Gastrocnemius medialis (tissue), 4 donors: ENCODE results near the gene NPHP1.

ENCODE experiments used
- CTCF ChIP-seq, 5 experiments: fragments of 450-650 bp in 3 of 5; fragments of 200-600 bp in 2 of 5; sonication (generic) in 2 of 5; IDR thresholded peaks in 4 of 5; conservative IDR thresholded peaks in 1 of 5; 1 replicate in 4 of 5; 2 replicates in 1 of 5; pipeline ENCODE4 v1.5.1; 2016 to 2019; ENCODE audit warnings: antibody characterized with exemption in 5 of 5, mild to moderate bottlenecking in 3 of 5, moderate library complexity in 3 of 5
- POLR2A ChIP-seq, 2 donors: fragments of 450-650 bp; IDR thresholded peaks; one replicate each; pipeline ENCODE4 v1.6.1; 2017; ENCODE audit warnings: antibody characterized with exemption in 2 of 2, mild to moderate bottlenecking in 2 of 2, moderate library complexity in 2 of 2

GRCh38 chr2:110105608-110106467, 99.0 kb downstream of the NPHP1 start:
- TF ChIP-seq CTCF (IDR thresholded peaks at IDR 0.05 in 4 of 5, conservative IDR thresholded peaks at IDR 0.05 in 1 of 5) (no peak), POLR2A (IDR thresholded peaks at IDR 0.05) (no peak)
